ENCODE measurements around the gene RBBP8NL. TPM values are rescaled to one million over a fixed set of nuclear protein-coding genes. Genes with fewer than 3 reads are reported as not detected.

The RBBP8NL gene
- polyA plus RNA-seq, 1 donor (not counting 4 experiments of a cell fraction or from before 2014, with no cell fraction given) = 0.13 TPM

GRCh38 chr20:62407221-62407992 is 19.9 kb downstream of the RBBP8NL start, which contains the start of gene CABLES2:
Gene CABLES2 (minus strand): TSS chr20:62407285. CDS start chr20:62407276, 9 bp downstream.
- FAIRE-seq (no peak), DNase-seq (ENCODE audit: low read depth, low spot score) (no peak)
- H3K79me2 ChIP-seq (ENCODE audit: control insufficient read depth, insufficient read depth, low read length) = peaks cover 7% of the 10 kb centered on the region
- dilution Hi-C loops (cut with MboI; ENCODE audit: extremely low pct_ligation_motif_present, low sequenced_read_pairs) = no loop called here
- H4K20me1 ChIP-seq (ENCODE audit: control insufficient read depth, extremely low read depth, insufficient read depth, low read length) = no peaks in the 10 kb centered on the region
- peak within 1 kb of the TSS; percentile 54 to 68 (median 64) for H3K4me3 ChIP-seq (ENCODE audit: control insufficient read depth in 2 of 3, extremely low read depth in 1 of 3, insufficient read depth in 2 of 3, low read depth in 1 of 3, low read length in 3 of 3)
- peak within 1 kb of the TSS; percentile 89 for H3K4me2 ChIP-seq (ENCODE audit: control insufficient read depth, extremely low read depth, insufficient read depth, low read depth, low read length)
- H3K4me1 ChIP-seq (ENCODE audit: control insufficient read depth, extremely low read depth, insufficient read depth, low read length) = peaks cover 12% of the 10 kb centered on the region
- no peaks in the 10 kb centered on the region for H3K27me3 ChIP-seq (ENCODE audit: control insufficient read depth, extremely low read depth, insufficient read depth, low read length)
- peak within 1 kb of the TSS; percentile 76 for H3K9ac ChIP-seq (ENCODE audit: control insufficient read depth, extremely low read depth, insufficient read depth, low read length)
- no peak within 1 kb of the TSS for H3K27ac ChIP-seq (ENCODE audit: control insufficient read depth, insufficient read depth, low read length)
- H3K9me3 ChIP-seq (ENCODE audit: control insufficient read depth, low read depth, low read length) = no peaks in the 10 kb centered on the region
- no peak for TF ChIP-seq EZH2 (IDR thresholded peaks at IDR 0.05; ENCODE audit: low read length)
- TF ChIP-seq CTCF (optimal IDR thresholded peaks at IDR 0.05 in 1 of 3, IDR thresholded peaks at IDR 0.05 in 1 of 3, conservative IDR thresholded peaks at IDR 0.05 in 1 of 3; ENCODE audit: extremely low read depth in 1 of 3, insufficient read depth in 2 of 3, low read length in 3 of 3) = no peak
- H3K9me1 ChIP-seq (ENCODE audit: control insufficient read depth, extremely low read depth, insufficient read depth, low read length) = no peaks in the 10 kb centered on the region
- H2AFZ ChIP-seq (ENCODE audit: control insufficient read depth, low read length) = peak within 1 kb of the TSS; percentile 83
- H3K36me3 ChIP-seq (ENCODE audit: control insufficient read depth in 2 of 2, extremely low read depth in 1 of 2, insufficient read depth in 2 of 2, low read length in 2 of 2) = peaks cover 0 to 1% of the 10 kb centered on the region in 2 experiments

DNA sequence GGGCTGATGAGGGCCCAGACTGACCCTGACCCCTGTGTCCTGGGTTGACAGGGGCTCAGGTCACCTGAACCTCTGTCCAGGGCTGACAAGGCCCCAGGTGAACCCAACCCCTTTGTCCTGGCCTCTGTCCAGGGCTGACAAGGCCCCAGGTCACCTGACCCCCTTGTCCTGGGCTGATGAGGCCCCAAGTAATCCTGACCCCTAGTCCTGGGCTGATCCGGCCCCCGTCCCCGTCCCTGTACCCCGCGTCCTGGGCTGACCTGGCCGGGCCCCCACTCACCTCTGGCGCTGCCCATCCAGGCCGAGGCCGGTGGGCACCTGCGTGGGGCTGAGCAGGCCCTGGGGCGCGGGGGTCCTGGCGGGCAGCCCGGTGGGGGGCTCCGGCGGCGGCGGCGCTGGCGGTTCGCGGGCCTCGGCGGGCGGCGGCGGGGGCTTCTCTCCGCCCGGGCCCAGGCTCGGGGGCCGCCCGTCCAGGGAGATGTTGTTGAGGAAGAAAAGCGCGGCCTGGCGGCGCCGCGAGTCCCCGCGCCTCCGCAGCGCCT is 20.6 kb downstream of the RBBP8NL start:
- no peak overlapping the region for H3K27ac ChIP-seq (ENCODE audit: control insufficient read depth, insufficient read depth, low read length)
- FAIRE-seq = no peak
- TF ChIP-seq EZH2 (IDR thresholded peaks at IDR 0.05; ENCODE audit: low read length) (no peak), CTCF (optimal IDR thresholded peaks at IDR 0.05 in 1 of 3, IDR thresholded peaks at IDR 0.05 in 1 of 3, conservative IDR thresholded peaks at IDR 0.05 in 1 of 3; ENCODE audit: extremely low read depth in 1 of 3, insufficient read depth in 2 of 3, low read length in 3 of 3) (no peak)

More for the DNA sequence above, 20.6 kb downstream of the RBBP8NL start:
- H3K79me2 ChIP-seq (ENCODE audit: control insufficient read depth, insufficient read depth, low read length) = peaks cover 7% of the 10 kb centered on the region
- H3K9ac ChIP-seq (ENCODE audit: control insufficient read depth, extremely low read depth, insufficient read depth, low read length) = peak overlapping the region; percentile 76
- peak overlapping the region; percentile 54 to 68 (median 64) for H3K4me3 ChIP-seq (ENCODE audit: control insufficient read depth in 2 of 3, extremely low read depth in 1 of 3, insufficient read depth in 2 of 3, low read depth in 1 of 3, low read length in 3 of 3)
- H3K4me2 ChIP-seq (ENCODE audit: control insufficient read depth, extremely low read depth, insufficient read depth, low read depth, low read length) = peak overlapping the region; percentile 89
- DNase-seq (ENCODE audit: low read depth, low spot score) = no peak
- H3K36me3 ChIP-seq (ENCODE audit: control insufficient read depth in 2 of 2, extremely low read depth in 1 of 2, insufficient read depth in 2 of 2, low read length in 2 of 2) = peaks cover 0 to 1% of the 10 kb centered on the region in 2 experiments
- no peaks in the 10 kb centered on the region for H3K9me1 ChIP-seq (ENCODE audit: control insufficient read depth, extremely low read depth, insufficient read depth, low read length)
- no peaks in the 10 kb centered on the region for H3K27me3 ChIP-seq (ENCODE audit: control insufficient read depth, extremely low read depth, insufficient read depth, low read length)
- H4K20me1 ChIP-seq (ENCODE audit: control insufficient read depth, extremely low read depth, insufficient read depth, low read length) = no peaks in the 10 kb centered on the region
- no peak overlapping the region for H2AFZ ChIP-seq (ENCODE audit: control insufficient read depth, low read length)
- no peaks in the 10 kb centered on the region for H3K9me3 ChIP-seq (ENCODE audit: control insufficient read depth, low read depth, low read length)
- peaks cover 12% of the 10 kb centered on the region for H3K4me1 ChIP-seq (ENCODE audit: control insufficient read depth, extremely low read depth, insufficient read depth, low read length)
- dilution Hi-C loops (cut with MboI; ENCODE audit: extremely low pct_ligation_motif_present, low sequenced_read_pairs) = no loop called here
